HG03460 (cell line): ENCODE measurements around the gene COL20A1.
"Not testable (repeated sequence)": the region's sequence is repeated elsewhere in the genome, so short reads cannot be mapped to it uniquely, and the experiment has no call there.

Experiments used
- ATAC-seq: cut with Tn5 transposase; IDR thresholded peaks from one replicate; pipeline ENCODE4 v1.9.1; 2021; ENCODE audit not compliant: unreplicated experiment

The COL20A1 gene

GRCh38 chr20:63290136-63290676, 2.8 kb upstream of the COL20A1 start:
- no peak for ATAC-seq

- ATAC-seq: no peak
Observed at GRCh38 chr20:63290677-63291472, 2.1 kb upstream of the COL20A1 start.

GRCh38 chr20:63291811-63292210, 1.2 kb upstream of the COL20A1 start:
- ATAC-seq: no peak

DNA sequence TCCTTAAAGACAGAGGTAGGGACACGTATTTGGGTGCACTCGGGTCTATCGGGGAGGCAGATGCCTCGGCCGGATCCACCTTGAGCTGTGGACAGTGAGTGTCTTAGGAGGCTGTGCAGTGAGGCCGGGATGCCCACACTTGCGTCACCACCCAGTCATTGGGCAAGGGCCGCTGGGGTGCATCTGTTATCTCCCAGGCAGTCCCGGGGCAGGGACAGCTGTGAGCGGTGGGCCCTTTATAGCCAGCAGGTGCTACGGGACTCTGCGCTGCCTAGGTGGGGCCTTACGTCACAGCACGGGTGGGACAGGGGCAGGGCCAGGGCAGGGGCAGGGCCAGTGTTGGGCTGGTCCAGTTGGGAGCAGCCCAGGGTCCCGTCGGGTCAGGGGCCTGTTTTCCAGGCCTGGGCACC, 689 bp upstream of the COL20A1 start:
- no peak for ATAC-seq

DNA sequence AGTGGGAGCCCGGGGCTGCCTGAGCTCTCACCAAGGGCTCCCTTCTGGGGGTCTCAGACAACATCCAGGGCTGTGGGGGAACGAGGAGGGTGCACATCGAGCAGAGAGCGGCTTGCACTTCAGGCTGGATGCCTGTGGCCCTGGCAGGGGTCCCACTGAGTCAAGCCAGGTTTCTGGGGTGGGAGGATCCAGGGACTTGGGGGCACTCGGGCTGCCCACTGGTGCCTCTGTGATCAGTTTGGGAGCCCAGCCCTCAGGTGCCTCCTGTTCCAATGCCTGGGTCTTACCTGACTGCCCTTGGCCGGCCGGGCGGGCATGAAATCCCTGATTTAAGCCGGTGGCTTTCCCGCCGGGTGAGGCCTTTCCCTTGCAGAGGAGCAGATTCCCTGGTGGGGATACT, 470 bp downstream of the COL20A1 start:
- no peak for ATAC-seq

- ATAC-seq: no peak
Observed at GRCh38 chr20:63293871-63294535, 1.0 kb downstream of the COL20A1 start.

- no peak for ATAC-seq
Observed at GRCh38 chr20:63294536-63294900, 1.5 kb downstream of the COL20A1 start.

- ATAC-seq: no peak
Observed at GRCh38 chr20:63295018-63295417, 2.0 kb downstream of the COL20A1 start.

DNA sequence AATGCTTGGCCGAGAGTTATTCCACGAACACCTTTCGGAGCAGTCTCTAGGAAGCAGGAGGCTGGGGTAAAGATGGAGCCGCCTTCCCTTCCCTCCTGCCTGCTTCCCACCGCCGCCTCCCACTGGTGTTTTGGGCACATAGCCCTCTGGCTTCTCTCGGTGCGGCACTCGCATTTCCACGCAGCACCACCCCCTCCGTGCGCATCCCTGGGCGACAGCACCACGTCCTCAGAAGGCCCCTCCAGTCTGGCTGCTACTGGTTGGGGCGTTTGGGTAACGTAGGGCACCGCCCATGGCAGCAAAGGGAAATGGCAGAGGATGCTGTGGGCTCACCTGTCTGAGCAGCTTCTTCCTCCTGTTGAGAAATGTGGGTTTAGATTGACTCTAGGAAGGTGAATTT, 2.4 kb downstream of the COL20A1 start:
- no peak for ATAC-seq

DNA sequence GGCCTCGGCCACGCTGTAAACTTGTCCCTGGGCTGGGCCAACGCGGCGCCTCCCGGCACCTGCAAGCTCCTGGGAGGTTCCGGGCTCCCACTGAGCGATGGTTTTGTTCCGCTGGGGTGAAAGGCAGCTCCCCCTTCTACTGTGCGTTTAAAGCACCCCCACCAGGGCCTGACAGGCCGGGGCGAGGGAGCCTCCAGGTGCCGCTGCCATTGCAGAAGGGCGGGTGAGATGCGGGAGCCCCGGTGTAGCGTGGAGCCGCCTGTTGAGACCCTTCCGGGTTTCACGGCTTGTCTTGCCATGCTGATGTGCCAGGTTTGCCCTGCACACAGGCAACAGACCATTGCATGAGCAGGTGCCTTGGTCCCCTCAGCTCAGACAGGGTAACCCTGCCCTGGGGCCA, 2.9 kb downstream of the COL20A1 start:
- ATAC-seq: no peak

GRCh38 chr20:63296531-63297299, 3.7 kb downstream of the COL20A1 start:
- no peak for ATAC-seq

DNA sequence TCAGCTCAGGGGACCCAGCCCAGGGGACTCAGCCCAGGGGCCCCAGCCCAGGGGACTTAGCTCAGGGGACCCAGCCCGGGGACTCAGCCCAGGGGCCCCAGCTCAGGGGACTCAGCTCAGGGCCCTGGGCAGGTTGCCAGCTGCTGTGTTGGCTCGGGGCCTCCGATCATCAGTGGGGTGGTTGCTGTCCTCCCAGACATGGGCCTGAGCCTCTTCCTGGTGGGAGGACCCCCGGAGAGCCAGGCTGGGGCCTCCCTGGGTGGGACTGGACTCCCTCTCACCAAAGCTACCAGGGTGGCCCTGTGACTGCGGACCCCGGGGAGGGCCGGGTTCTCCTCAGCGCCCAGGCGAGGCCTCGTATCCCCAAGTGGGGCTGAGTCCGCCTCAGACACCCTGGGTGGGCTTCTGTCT, 4.4 kb downstream of the COL20A1 start:
- no peak for ATAC-seq

- ATAC-seq: no peak
Observed at GRCh38 chr20:63297796-63298572, 5.0 kb downstream of the COL20A1 start.

DNA sequence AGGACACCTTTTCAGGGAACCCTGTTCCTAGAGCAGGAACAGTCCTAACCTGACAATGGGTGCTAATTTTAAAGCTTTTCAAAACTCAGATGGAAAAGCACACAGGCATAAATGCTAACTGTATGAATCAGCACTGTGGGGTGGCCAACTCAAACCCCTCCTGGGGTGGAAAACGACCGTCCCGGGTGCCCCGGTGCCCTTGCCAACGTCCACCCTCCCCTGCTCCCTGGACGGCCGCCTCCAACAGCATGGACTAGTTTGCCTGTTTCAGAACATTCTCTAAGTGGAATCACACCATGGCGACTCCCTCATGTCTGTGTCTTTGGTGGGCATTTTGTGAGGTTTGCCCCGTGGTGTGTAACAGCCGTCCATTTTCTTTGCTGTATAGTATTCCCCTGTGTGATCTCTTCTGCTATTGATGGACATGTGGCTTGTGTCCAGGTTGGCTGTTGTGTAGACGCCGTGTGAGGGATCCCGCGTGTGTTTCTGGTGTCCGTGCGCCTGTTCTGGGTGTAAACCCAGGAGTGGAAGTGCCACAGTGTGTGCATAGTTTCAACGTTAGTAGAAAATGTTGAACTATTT, 5.8 kb downstream of the COL20A1 start:
- no peak for ATAC-seq

DNA sequence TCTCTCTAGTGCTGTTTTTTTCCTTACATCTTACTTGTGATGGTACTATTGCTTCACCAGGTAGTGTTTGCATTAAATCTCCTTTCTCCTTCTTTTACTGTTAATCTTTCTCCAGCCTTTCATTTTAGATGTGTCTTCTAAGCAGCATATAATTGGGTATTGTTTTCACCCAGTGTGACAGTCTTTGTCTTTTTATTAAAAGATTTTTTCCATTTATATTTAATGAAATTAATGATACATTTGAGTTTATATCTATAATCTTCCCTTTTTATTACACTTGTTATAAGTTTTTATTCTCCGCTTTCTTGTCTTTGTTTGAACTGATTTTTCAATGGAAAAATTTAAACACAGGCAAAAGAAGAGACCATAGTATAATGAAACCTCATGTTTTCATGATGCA, 8.7 kb downstream of the COL20A1 start:
- ATAC-seq: no peak

DNA sequence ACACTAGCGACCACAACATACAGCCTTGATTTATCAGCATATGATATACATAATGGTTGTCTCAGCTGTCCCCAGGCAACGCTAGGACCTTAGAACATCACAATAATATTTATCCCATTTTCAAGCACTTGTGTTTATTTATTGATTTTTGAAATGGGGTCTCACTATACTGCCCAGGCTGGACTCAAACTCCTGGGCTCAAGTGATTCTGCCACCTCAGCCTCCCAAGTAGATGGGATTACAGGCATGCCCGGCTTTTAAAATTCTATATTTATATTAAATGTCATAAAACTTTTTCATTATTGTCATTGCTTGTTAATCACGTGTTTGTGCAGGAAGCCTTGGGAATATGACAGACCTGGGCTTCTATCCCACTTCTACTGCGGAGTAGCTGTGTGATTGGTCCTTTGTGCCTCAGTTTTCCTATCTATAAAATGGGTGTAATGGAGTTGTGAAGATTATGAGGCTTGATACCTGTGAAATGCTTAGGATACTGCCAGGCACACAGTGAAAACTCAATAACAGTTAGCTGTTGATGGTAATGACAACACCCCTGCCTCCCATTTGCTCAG, 10.2 kb downstream of the COL20A1 start:
- ATAC-seq: no peak

DNA sequence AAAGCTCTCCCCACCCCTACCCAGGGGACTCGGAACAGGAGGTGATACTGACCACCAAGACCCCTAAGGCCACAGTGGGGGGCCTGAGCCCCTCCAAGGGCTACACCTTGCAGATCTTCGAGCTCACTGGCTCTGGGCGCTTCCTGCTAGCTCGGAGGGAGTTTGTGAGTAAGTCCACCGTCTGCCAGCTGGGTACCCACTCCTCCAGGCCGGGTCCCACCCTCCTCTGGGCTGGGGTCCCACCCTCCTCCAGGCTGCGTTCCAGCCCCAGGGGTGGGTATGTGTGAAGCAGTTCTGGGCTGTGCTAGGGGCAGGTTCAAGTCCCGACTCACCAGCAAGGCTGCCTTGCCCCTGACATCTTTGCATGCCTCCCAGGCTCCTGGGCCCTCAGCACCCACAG, 12.4 kb downstream of the COL20A1 start:
- no peak for ATAC-seq

GRCh38 chr20:63305933-63306672, 13.1 kb downstream of the COL20A1 start:
- not testable (repeated sequence) for ATAC-seq
